NK-92 treated with Interleukin-12 subunit alpha and Interleukin-12 subunit beta, amount 100 ng/mL, for 24 hours (cell line): ENCODE data around the gene ZDHHC5.

Experiments used
- DNase-seq: peaks from one replicate; lab custom pipeline; 2025; lab: John Stamatoyannopoulos, UW

ZDHHC5 gene, protein sequence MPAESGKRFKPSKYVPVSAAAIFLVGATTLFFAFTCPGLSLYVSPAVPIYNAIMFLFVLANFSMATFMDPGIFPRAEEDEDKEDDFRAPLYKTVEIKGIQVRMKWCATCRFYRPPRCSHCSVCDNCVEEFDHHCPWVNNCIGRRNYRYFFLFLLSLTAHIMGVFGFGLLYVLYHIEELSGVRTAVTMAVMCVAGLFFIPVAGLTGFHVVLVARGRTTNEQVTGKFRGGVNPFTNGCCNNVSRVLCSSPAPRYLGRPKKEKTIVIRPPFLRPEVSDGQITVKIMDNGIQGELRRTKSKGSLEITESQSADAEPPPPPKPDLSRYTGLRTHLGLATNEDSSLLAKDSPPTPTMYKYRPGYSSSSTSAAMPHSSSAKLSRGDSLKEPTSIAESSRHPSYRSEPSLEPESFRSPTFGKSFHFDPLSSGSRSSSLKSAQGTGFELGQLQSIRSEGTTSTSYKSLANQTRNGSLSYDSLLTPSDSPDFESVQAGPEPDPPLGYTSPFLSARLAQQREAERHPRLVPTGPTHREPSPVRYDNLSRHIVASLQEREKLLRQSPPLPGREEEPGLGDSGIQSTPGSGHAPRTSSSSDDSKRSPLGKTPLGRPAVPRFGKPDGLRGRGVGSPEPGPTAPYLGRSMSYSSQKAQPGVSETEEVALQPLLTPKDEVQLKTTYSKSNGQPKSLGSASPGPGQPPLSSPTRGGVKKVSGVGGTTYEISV

DNA sequence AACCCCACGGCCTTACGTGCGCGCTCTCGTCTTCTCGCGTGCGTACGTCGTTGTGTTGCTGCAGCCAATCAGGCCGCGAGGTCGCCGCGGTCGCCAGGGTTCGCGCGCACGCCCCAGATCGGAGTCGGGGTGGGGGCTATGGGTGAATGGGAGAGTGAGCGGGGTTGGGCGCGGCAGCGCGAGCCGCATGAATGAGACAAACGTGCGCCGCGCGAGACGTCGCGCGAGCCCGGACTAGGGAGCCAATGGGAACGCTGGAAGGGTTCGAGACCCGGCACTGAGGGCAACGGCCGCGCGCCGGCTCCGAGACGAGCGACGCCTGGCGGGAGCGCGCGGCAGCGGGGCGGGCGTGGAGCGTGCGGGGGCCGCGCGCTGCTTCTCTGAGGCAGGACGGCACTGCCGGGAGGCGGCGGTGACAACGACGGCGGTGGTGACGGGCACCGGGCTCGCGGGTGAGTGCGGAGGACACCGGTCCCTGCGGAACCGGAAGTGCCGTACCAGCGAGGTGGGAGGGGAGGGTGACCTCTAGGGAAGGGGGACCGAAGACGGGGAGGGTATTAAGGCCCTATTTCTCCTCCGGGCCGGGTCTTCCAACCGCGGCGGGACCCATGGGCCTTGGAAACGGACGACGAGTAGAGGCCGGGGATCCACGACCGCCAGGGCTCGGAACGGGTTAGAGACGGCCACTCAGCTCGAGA, at the start of gene ZDHHC5:
TSS of gene ZDHHC5 (plus strand) at position 379 of the 698 bp plus-strand sequence. CDS start 4,977 bp downstream, outside the sequence.
- DNase-seq: peak; percentile 97

DNA sequence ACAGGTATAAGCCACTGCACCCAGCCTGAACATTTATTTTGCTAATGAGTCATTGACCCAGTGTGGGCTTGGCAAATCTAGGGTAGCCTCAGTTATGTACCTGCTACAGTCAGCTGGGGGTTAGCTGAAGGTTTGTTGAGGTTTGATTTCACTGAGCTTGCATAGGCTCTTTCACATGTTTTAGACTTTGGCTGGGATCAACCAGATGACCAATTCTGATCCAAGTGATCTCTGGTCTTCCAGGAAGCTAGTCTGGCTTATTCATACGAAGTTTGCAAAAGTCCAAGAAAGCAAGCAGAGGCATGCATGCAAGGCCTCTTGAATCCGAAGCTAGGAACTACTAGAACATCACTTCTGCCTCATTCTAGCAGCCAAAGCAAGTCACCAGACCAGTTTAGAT, 49.5 kb upstream of the ZDHHC5 start:
- no peak for DNase-seq

DNA sequence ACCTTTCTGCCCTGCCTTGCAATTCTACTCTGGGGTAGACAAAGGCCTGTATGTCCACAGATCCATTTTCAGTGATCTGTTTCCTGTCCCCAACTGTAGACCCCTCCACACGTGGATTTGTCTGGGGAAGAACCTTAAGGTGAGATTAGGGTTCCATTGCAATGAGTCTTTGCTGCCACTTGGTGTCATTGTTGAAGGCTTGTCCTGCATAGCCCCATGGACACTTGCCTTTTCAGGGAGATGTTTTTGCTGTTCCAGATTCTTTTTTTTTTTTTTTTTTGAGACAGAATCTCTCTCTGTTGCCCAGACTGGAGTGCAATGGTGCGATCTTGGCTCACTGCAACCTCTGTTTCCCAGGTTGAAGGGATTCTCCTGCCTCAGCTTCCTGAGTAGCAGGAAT, 48.6 kb upstream of the ZDHHC5 start:
- DNase-seq: no peak

DNA sequence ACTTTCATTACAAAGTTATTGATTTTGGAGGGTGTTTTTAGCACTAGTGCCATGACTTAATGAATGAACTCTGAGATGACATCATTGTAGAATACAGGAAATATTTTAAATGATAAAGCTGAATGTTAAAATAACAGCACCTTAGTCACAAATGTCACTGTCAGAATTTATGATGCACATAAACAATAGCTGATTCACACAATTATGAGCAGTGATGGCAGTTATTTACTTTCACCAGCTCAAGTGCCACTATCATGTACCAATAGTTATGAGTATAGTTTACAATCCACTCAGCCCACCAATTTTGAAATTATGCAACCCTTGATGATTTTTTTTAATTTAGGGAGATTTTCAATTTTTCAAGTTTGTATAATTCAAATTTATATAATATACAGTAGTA, 47.4 kb upstream of the ZDHHC5 start:
- DNase-seq: no peak

DNA sequence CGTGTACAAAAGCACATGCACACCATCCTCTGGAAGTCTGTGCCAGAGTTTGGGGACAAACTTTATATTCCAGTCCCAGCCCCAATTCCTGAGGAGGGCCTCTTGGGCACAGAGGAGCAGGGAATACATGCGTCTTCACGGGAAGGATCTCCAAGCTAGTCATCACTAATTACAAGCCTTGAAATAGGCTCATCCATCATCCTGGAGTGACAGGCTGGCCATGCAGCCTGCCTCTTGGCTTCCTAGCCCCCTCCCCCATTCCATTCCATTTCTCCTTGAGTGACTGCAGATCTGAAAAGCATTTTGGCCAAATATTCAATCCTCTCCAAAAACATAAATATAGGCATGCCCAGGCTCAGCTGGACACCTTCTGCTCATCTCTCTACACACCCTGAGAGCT, 45.7 kb upstream of the ZDHHC5 start:
- DNase-seq: no peak

DNA sequence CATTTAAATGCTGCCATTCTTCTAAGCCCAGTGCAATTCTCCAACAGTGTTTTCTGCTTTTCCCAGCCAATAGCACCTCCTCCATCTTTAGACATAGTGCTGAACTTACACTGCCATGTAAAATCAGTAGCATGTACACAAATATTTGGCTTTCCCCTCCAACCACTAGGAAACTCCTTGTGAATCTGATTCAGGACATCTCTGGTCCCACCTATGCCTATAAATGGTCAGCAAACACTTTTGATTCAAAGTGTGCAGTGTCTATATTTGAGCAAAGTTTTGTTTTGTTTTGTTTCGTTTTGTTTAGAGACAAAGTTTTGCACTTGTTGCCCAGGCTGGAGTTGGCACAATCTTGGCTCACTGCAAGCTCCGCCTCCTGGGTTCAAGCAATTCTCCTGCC, 43.0 kb upstream of the ZDHHC5 start:
- no peak for DNase-seq

DNA sequence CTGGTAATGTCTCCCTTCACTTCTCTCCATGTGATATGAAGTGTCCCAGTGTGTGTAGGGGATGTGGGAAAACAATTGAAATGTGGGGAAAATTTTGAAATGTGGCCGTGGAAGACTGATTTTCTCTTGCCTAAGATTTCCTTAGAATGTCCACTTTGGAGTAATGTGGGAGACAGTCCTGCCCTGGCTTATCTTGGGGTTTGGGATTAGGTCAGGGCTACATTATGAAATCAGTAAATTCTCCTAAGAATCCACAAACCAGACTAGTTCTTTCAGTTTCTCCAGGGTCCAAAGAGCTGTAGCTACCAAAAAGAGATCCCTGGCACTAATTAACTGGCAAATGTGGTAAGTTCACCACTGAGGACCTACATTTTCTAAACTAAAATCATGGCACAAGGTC, 41.0 kb upstream of the ZDHHC5 start:
- no peak for DNase-seq

DNA sequence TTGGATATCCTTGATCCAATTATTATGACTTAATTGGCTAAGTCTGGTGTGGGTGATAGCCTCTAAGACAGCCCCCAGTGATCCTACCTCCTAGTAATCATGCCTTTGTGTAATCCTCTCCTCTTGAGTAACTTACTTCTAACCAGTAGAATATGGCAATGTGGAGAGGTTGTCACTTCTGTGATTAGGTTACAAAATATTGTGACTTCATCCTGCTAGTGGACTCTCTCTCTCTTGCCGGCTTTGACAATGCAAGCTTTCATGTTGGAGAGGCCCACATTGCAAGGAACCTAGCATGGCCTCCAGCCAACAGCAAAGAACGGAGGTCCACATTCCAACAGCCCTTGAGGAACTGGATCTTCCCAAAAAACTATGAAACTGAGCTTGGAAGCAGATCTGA, 37.7 kb upstream of the ZDHHC5 start:
- no peak for DNase-seq

DNA sequence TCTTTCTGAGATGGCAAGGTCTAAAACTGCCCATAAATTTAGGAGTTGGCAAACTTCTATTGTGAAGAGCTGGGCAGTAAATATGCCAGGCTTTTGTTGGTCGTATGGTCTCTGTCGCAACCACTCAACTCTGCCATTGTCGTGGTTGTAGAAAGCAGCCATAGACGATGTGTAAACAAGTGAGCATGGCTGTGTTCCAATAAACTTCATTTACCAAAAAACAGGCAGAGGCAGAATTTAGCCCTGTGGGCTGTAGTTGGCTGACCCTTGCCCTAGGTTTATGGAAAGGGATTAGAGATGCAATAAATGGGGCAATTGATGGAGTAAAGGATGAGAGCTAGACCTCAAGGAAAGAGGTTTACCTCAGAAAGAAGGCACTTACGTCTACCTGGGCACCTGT, 35.8 kb upstream of the ZDHHC5 start:
- DNase-seq: no peak

DNA sequence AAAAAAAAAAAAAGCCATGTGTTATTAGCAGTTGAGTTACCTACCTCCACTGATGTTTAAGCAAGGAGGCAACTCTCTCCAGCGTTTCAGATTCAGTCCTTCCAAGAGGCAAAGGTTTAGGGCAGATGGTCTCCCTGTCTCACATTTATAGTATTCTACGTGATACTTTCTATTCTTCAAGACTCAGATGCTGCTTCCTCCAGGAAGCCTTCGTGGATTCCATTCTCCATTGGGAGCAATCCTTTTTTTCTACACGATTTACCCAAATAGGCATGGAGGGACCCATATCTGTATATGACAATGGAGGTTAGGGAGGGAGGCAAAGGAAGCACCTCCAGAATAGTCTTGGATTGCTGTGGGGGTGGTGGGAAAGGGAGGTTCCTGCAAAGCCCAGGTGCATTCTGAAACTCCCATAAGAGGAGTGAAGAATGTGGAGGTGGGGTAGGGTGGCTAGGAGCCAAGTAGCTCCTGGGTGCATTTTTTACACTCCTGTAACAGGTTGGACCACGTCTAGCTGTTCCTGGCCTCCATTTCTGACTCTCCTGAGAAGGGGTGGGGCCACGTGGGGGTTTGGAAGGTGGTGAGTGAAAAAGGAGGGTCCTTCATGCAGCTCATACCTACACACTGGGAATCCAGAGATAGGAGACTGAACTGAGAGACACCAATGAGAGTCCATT, 34.4 kb upstream of the ZDHHC5 start:
- no peak for DNase-seq

DNA sequence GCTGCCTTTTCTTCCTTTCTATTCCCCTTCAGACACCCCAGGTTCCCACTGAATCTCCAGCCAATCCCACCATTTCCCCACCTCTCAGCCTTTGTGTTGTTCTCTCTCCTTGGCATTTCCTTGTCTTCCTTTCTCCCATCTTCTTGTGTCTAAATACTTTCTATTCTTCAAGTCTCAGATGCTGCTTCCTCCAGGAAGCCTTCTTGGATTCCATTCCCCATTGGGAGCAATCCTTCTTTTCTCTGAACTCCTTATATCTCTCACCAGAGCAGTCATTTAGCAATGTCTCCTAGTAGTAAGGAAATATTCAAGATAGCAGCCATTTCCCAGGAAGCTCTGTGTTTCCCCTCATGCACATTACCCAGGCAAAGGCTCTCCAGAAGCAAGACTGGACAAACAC, 33.6 kb upstream of the ZDHHC5 start:
- no peak for DNase-seq

DNA sequence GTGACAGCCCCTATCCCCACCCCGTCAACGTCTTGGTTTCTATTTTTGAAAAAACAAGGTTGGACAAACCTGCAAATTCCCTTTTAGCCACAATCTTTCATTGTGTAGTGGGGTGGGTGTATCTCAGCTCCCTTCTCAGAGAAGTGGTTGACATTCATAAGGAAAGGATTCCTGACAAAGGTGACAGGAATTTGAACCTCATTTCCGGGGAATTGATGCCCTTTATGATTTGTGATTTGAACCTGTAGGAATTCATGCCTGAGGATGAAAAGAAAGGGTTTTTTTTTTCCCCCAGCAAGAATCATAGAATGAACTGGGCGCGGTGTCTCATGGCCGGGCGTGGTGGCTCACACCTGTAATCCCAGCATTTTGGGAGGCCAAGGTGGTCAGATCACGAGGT, 32.7 kb upstream of the ZDHHC5 start:
- DNase-seq: no peak

DNA sequence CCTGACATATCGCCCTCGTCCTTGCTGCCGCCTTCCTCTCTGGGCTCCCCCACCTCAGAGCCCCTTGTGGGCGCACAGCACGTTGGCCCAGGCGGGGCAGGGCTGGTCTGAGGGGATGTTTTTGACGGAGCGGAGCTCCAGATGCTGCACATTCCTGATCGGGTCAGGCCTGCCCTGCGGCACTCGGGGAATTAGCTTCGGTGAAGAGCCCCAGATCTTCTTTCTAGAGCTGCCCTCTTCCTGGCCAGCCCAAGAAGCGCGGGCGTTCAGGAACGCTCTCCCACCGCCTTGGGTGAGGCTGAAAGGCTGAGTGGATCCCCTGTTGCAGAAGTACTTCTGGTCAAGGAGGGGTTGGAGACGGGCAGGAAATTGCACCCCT, 30.3 kb upstream of the ZDHHC5 start:
- no peak for DNase-seq

DNA sequence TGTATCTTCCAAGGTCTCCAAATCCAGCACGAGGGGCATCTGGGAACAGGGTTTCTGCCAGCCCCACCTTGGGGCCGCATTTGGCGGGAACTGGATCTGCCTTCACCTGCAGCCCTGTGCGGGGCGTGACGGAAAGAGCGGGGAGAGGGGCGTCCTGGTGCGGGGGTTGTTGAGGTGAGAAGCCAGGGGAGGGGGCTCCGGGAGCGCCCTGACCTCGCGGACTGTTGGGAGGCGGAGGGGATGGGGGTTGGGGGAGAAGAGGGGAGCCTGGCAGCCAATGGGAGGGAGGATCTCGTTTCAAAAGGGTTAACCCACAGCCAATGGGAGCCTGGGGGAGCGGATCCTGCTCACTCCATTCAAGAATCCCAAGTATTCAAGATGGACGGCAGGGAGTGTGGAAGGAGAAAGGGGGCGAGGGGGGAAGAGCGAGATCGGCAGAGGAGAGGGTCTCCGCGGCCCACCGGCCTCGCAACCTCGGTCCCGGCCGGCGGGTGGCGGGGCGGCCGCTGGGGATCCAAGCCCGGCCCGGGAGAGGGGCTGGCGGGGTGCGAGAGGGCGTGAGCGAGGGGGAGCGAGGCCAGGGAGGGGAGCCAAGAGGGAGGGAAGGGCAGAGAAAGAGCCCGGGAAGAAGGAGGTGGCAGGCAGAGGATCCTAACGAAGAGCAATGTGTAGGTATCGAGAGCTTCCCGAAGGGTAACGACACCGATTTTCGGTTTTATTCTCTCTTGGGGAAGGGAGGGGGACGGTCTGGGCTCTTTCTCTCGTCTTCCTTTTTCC, 29.7 kb upstream of the ZDHHC5 start:
- DNase-seq: no peak

DNA sequence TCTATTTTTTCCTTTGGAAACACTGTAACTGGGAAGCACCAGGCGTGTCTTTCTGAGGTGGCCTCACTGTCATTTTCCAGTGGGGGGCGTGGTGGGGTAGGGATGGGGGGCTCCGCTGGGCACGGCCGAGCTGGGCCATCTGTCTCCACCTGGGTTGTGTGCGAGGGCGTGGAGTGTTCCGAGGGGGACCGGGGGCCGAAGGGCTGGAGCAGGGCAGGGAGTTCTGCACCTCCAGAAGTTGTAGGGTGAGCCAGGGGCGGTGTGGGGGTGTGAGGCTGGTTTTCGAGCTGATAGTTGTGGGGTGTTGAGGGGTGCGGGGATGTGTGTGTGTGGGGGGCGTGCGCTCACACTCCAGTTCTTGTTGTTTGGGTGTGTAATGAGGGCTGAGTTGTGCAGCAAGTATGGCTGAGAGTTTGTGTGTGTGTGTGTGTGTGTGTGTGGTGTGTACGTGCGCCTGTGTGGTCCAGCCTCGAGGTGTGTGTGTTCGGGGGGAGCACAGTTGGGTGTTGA, 29.0 kb upstream of the ZDHHC5 start:
- no peak for DNase-seq

DNA sequence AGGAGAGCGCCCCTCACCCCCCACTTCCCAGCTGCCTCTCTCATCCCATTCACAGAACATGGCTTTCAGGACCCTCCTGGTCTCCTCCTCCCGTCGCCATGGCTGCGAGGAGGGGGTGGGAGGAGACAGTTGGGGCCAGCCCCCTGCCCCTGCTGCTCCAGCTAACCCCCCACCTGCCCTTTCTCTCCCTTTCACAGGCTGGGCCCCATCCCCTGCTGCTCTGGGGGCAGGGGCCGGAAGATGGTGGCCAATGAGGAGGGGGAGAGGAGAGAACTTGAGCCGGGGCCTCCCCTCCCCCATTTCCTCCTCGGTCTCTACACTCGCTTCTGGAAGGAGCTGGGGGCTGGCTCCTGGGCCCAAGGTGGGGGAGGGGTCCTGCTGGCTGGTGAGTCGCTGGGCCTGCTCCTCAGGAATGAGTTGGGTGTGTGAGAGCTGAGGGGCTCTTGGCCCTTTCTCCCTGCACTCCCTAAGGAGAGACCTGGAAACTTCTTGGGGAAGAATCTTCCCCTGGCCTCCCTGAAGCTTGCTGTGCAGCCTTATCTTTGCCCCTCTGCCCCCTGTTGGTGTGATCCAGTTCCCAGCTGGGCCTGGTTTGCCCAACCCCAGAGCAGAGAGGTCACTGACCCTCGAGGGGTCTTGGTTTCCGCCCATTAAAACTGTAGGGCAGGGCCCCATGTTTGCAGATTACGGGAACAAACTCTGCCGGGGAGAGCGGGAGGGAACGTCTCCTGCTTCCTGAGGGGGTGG, 28.4 kb upstream of the ZDHHC5 start:
- no peak for DNase-seq

DNA sequence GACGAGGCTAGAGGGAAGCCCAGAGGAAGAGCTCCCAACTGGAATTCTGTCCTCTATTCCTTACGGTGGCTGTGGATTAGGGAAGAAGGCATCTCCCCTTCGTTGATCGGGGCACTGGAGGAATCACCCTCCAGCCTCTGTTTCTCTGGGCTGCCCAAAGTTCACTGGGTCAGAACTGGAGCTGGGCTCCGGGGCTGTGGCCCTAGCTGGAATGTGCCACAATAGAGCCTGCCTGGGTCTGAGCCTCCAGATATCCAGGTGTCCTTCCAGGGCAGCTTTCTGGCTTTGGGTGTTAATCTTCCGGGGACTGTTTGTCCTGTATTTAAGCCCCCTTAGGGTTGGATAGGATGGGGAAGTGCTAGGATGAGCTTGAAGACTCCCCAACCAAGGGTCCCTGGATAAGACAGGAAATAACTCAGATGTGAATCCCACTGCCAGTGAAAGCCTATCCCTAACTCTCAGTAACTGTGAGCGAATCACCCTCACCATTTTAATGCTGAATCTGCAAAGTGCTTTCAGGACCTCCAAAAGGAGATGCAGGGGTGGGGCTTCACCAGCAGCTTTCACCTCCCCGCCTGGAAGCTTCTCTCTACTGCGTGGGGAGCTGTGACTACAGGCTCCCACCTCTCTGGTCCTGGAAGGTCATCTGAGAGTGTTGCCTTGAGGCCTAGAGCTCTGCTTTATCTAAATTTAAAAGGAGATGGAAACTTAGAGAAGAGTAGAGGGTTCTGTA, 27.7 kb upstream of the ZDHHC5 start:
- DNase-seq: no peak

DNA sequence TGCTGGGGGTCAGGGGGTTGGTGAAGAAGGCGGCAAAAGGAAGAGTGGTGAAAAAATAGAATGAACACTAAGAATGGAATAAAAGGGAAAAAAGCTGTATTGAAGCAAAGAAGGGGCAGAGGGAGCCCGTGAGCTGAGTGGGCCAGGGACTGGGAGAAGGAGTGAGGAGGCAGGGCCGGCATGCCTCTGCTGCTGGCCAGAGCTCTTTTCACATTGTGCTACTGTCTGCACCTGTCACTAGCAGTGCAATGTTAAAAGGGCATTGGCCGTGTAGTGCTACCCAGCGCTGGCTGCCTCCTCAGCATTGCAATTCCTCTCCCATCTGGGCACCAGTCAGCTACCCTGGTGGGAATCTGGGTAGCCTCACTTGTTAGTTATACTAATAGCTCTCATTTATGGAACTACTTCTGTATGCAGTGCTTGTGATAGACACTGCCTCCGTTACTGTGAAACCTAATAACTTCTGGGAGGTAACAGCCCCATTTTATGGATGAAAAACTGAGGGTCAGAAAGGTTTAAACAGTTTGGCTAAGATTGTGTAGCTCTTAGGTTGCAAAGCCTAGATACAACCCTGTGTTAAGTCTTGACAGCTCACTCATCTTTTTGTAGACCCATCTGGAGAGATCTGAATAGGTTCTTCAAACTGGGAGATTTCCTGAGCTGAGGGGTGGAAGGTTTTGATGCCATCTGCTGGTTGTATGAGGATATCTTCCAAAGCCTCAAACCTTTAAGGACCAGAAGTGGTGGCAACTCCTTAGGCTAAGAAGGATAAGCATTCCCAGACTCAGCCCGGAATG, 26.7 kb upstream of the ZDHHC5 start:
- DNase-seq: no peak

DNA sequence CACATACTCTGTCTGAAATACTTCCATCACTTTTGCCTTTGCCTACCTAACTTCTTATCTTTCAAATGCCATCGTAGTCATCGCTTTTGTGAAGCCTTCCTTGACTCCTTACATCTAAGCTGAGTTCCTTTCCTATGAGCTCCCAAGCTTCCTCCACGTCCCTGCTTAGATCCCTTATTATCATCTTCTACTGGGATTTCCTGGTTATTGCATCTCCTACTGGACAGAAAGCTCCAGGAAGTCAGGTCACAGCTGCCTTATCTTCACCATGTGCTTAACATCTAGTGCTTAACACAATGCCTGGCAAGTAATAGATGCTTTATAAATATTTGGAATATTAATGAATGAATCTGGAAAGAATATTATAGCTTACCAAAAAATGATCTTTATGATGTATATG, 24.1 kb upstream of the ZDHHC5 start:
- DNase-seq: no peak
